A549 (cell line): ENCODE data around the gene HOXC10. TPM values are rescaled to one million over a fixed set of nuclear protein-coding genes. Genes with fewer than 3 reads are reported as not detected.

Experiments used
- ATAC-seq, 2 experiments: fragments of 200-7000 bp in 1 of 2; fragments of >200 bp in 1 of 2; cut with Nextera tagmentation in 1 of 2; cut with Tn5 transposase in 1 of 2; 3 replicates each; pipeline versions ENCODE4 v1.8.0 to v1.9.1; 2018 to 2020; ENCODE audit warnings: mild to moderate bottlenecking in 1 of 2, moderate library complexity in 1 of 2
- CTCF ChIA-PET: fragments of 300-600 bp; sonication (Branson Sonifier 250); formaldehyde crosslinking; extraction: SDS; loops from one replicate; lab custom pipeline; 2021; ENCODE audit warnings: antibody characterized with exemption, inconsistent platforms; lab: Yijun Ruan, JAX
- POLR2A ChIA-PET: fragments of 350-600 bp; formaldehyde crosslinking; extraction: SDS; loops from one replicate; lab custom pipeline; 2021; ENCODE audit warnings: antibody characterized with exemption, inconsistent platforms; lab: Yijun Ruan, JAX
- DNase-seq, 2 experiments: peaks; one replicate each; pipeline versions ENCODE4 v3.0.0 to v3.0.0-alpha.2; 2011 to 2016; ENCODE audit warnings: low read depth in 1 of 2, low spot score in 1 of 2
- FAIRE-seq: peaks from 2 replicates; lab custom pipeline; 2011; peaks lifted over from hg19 to GRCh38; lab: Jason Lieb, UNC
- H3K27ac ChIP-seq, 2 experiments: fragments of >200 bp; sonication (Bioruptor Twin); formaldehyde crosslinking; 3 replicates each; pipeline ENCODE4 v1.5.1; 2016 to 2017
- H3K4me1 ChIP-seq: fragments of >200 bp; sonication (Bioruptor Twin); formaldehyde crosslinking; 3 replicates; pipeline ENCODE4 v1.6.1; 2016
- H3K4me2 ChIP-seq: fragments of >200 bp; sonication (Bioruptor Twin); formaldehyde crosslinking; 3 replicates; pipeline ENCODE4 v1.6.1; 2016
- H3K4me3 ChIP-seq: fragments of >200 bp; sonication (Bioruptor Twin); formaldehyde crosslinking; 3 replicates; pipeline ENCODE4 v1.5.1; 2016
- H3K9me3 ChIP-seq: fragments of >200 bp; sonication (Bioruptor Twin); formaldehyde crosslinking; 3 replicates; pipeline ENCODE4 v1.6.1; 2016
- BHLHE40 ChIP-seq: IDR thresholded peaks from 2 replicates; pipeline ENCODE4 v1.6.1; 2012; ENCODE audit warnings: low read depth, low read length, inconsistent platforms
- EP300 ChIP-seq, 2 experiments: fragments of >200 bp; sonication (Bioruptor Twin); formaldehyde crosslinking; IDR thresholded peaks; 2 replicates in 1 of 2; 3 replicates in 1 of 2; pipeline ENCODE4 v1.6.1; 2016 to 2017
- FOSL2 ChIP-seq, 2 experiments: fragments of 450-650 bp in 1 of 2; fragments of >200 bp in 1 of 2; sonication (Bioruptor Twin) in 1 of 2; formaldehyde crosslinking; IDR thresholded peaks; 2 replicates each; pipeline versions ENCODE4 v1.5.0 to v1.6.1; 2016 to 2020; ENCODE audit warnings: mild to moderate bottlenecking in 1 of 2, moderate library complexity in 1 of 2
- FOXS1 ChIP-seq: fragments of 250-450 bp; sonication (Bioruptor Pico); IDR thresholded peaks from 2 replicates; pipeline ENCODE4 v1.5.0; 2020; ENCODE audit warnings: mild to moderate bottlenecking, moderate library complexity
- KDM1A ChIP-seq: fragments of 200-600 bp; sonication (generic); IDR thresholded peaks from 2 replicates; pipeline ENCODE4 v1.6.1; 2016; ENCODE audit warnings: low read depth, mild to moderate bottlenecking
- KDM5A ChIP-seq: fragments of 200-600 bp; sonication (generic); IDR thresholded peaks from 2 replicates; pipeline ENCODE4 v1.6.1; 2016; ENCODE audit warnings: antibody characterized with exemption, mild to moderate bottlenecking
- MAX ChIP-seq: IDR thresholded peaks from 2 replicates; pipeline ENCODE4 v1.6.1; 2012
- NPAS2 ChIP-seq: fragments of 250-450 bp; sonication (Bioruptor Pico); IDR thresholded peaks from 2 replicates; pipeline ENCODE4 v1.8.0; 2022; ENCODE audit warnings: mild to moderate bottlenecking, moderate library complexity, borderline replicate concordance
- POLR2A ChIP-seq: IDR thresholded peaks from 2 replicates; pipeline ENCODE4 v1.6.1; 2012; ENCODE audit warnings: mild to moderate bottlenecking, low read length
- RAD21 ChIP-seq, 2 experiments: fragments of >200 bp in 1 of 2; sonication (Bioruptor Twin) in 1 of 2; formaldehyde crosslinking in 1 of 2; IDR thresholded peaks in 1 of 2; conservative IDR thresholded peaks in 1 of 2; 2 replicates in 1 of 2; 3 replicates in 1 of 2; pipeline ENCODE4 v1.6.1; 2012 to 2018; ENCODE audit warnings: inconsistent platforms in 1 of 2
- RCOR1 ChIP-seq: fragments of 150-350 bp; IDR thresholded peaks from 2 replicates; pipeline ENCODE4 v1.6.1; 2014; ENCODE audit warnings: antibody characterized with exemption, low read length, low read depth
- TP53 ChIP-seq: fragments of 250-450 bp; sonication (Bioruptor Pico); IDR thresholded peaks from 2 replicates; pipeline ENCODE4 v1.5.0; 2021; ENCODE audit warnings: mild to moderate bottlenecking, moderate library complexity
- WGBS: methylation state at CpG from one replicate; pipeline ENCODE4 v1.1.6; 2017; ENCODE audit errors: missing lambda C conversion rate; 5-methylcytosine and 5-hydroxymethylcytosine counted together
- polyA plus RNA-seq, 4 experiments: library from polyadenylated mRNA; depleted of rRNA in 3 of 4; stranded (reverse); fragments of >200 nt; fragmentation: RNase III in 1 of 4; extraction: RNeasy Plus Mini Kit Qiagen cat#74134 plus additional on column Dnase treatment in 1 of 4; gene quantifications; 2 replicates in 3 of 4; 3 replicates in 1 of 4; pipeline ENCODE4 v1.2.3, GENCODE V29; 2011 to 2017
- TF ChIP-seq, protein P1 (sequence below): fragments of >200 bp; sonication (Bioruptor Twin); formaldehyde crosslinking; IDR thresholded peaks from 3 replicates; pipeline ENCODE4 v1.5.1; 2016
- TF ChIP-seq, protein P2 (sequence below): fragments of 150-350 bp; IDR thresholded peaks from 2 replicates; pipeline ENCODE4 v1.6.1; 2014; ENCODE audit warnings: low read depth, mild to moderate bottlenecking, low read length

Gene HOXC10
- polyA plus RNA-seq, 2 of the 4 experiments (the other 2 are of a cell fraction): 2.9 to 3.2 TPM

- TF ChIP-seq TP53 (no peak), FOSL2 (IDR thresholded peaks at IDR 0.05) (no peak), FOSL2 (CRISPR knock-in tag; IDR thresholded peaks at IDR 0.05) (no peak), POLR2A (no peak), NPAS2 (CRISPR knock-in tag) (no peak)
- TF ChIP-seq, all 56 proteins: peak for 0
Observed at GRCh38 chr12:53949631-53950436, 35.1 kb upstream of the HOXC10 start (continued).

DNA sequence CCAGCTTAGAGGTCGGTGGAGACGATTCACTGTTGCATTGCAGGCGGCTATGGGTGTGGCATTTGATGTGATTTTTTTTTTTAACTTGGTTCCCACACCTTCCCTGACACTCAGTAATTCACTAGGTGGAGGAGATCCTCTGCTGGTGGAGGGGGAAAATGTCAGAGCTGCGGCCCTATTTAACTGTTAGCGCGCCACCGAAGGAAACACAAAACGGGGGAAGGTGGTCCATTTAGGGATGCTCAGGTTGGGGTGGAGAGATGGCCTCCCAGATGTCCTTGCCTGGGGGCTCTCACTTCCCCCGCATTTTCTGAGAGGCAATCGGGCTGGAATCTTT is 34.5 kb upstream of the HOXC10 start:
- Histone ChIP-seq H3K9me3 (no peaks in the 10 kb centered on the region), H3K4me3 (no peak overlapping the region), H3K4me2 (no peak overlapping the region), H3K27ac (no peak overlapping the region; a peak in 1 of 6 replicates), H3K4me1 (peaks cover 14% of the 10 kb centered on the region)
- ChIA-PET CTCF (interaction anchor here (0.6 to 1.3 kb wide), 3 partner anchors 16 to 128 kb away, joined by 3 read pairs; no protein-coding TSS in a partner anchor), POLR2A (no interaction called here)
- WGBS: 61% methylated on average over 10 of the region's 10 CpGs
- FAIRE-seq (no peak), ATAC-seq (peak in 1 of 2 experiments; percentile 31; a peak in 3 of 6 replicates), DNase-seq (peak in 1 of 2 experiments; percentile 36)
- TF ChIP-seq FOSL2 (IDR thresholded peaks at IDR 0.05) (no peak), FOSL2 (CRISPR knock-in tag; IDR thresholded peaks at IDR 0.05) (no peak), RAD21 (conservative IDR thresholded peaks at IDR 0.05 in 1 of 2, IDR thresholded peaks at IDR 0.05 in 1 of 2) (peak; percentile 18 to 47; a peak in 2 of 5 replicates)

- POLR2A ChIA-PET: no interaction called here
- ATAC-seq: no peak
- H3K4me3 ChIP-seq: no peak overlapping the region
Observed at GRCh38 chr12:53950789-53951576, 34.0 kb upstream of the HOXC10 start.

More at GRCh38 chr12:53950789-53951576, 34.0 kb upstream of the HOXC10 start:
- DNase-seq (no peak), FAIRE-seq (no peak)
- CTCF ChIA-PET: interaction anchor here (0.6 to 2.8 kb wide), 4 partner anchors 17 to 195 kb away, joined by 3 to 11 read pairs (median 3); no protein-coding TSS in a partner anchor
- no peak overlapping the region for H3K27ac ChIP-seq
- TF ChIP-seq TP53 (no peak), KDM5A (no peak), RCOR1 (no peak), MAX (no peak), EP300 (IDR thresholded peaks at IDR 0.05) (no peak), FOXS1 (CRISPR knock-in tag) (no peak), NPAS2 (CRISPR knock-in tag) (no peak), KDM1A (no peak), BHLHE40 (no peak)
- TF ChIP-seq, protein P1, sequence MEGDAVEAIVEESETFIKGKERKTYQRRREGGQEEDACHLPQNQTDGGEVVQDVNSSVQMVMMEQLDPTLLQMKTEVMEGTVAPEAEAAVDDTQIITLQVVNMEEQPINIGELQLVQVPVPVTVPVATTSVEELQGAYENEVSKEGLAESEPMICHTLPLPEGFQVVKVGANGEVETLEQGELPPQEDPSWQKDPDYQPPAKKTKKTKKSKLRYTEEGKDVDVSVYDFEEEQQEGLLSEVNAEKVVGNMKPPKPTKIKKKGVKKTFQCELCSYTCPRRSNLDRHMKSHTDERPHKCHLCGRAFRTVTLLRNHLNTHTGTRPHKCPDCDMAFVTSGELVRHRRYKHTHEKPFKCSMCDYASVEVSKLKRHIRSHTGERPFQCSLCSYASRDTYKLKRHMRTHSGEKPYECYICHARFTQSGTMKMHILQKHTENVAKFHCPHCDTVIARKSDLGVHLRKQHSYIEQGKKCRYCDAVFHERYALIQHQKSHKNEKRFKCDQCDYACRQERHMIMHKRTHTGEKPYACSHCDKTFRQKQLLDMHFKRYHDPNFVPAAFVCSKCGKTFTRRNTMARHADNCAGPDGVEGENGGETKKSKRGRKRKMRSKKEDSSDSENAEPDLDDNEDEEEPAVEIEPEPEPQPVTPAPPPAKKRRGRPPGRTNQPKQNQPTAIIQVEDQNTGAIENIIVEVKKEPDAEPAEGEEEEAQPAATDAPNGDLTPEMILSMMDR: no peak
- TF ChIP-seq, protein P2, sequence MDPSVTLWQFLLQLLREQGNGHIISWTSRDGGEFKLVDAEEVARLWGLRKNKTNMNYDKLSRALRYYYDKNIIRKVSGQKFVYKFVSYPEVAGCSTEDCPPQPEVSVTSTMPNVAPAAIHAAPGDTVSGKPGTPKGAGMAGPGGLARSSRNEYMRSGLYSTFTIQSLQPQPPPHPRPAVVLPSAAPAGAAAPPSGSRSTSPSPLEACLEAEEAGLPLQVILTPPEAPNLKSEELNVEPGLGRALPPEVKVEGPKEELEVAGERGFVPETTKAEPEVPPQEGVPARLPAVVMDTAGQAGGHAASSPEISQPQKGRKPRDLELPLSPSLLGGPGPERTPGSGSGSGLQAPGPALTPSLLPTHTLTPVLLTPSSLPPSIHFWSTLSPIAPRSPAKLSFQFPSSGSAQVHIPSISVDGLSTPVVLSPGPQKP: no peak
- H3K4me1 ChIP-seq: peaks cover 14% of the 10 kb centered on the region
- WGBS: 90% methylated on average over 34 of the region's 34 CpGs
- no peak overlapping the region for H3K4me2 ChIP-seq
- no peaks in the 10 kb centered on the region for H3K9me3 ChIP-seq
